OCI-LY7 (cell line): ENCODE measurements around the gene EIPR1. TPM values are rescaled to one million over a fixed set of nuclear protein-coding genes. Genes with fewer than 3 reads are reported as not detected.

Experiments used
- BruUV-seq: library from RNA; stranded (reverse); fragments of 400-500 nt; replicated peaks from 2 replicates; lab custom pipeline; 2021; lab: Mats Ljungman, UMichigan
- CTCF ChIA-PET: fragments of 300-600 bp; sonication (Branson Sonifier 250); formaldehyde crosslinking; loops from one replicate; lab custom pipeline; 2022; ENCODE audit warnings: antibody characterized with exemption; ENCODE audit not compliant: unreplicated experiment; lab: Charles Lee
- POLR2A ChIA-PET: fragments of 300-600 bp; sonication (Branson Sonifier 250); formaldehyde crosslinking; loops from one replicate; lab custom pipeline; 2022; ENCODE audit warnings: antibody characterized with exemption; lab: Charles Lee
- DNase-seq: peaks from one replicate; pipeline ENCODE4 v3.0.0-alpha.2; 2015; ENCODE audit warnings: low spot score
- H2AFZ ChIP-seq: fragments of 200-600 bp; sonication (generic), shearing (Covaris generic); 2 replicates; pipeline ENCODE4 v1.6.1; 2014; ENCODE audit warnings: mild to moderate bottlenecking, antibody characterized with exemption, low read length, moderate library complexity
- H3K27ac ChIP-seq: fragments of 200-600 bp; sonication (generic); 2 replicates; pipeline ENCODE4 v1.5.1; 2014; ENCODE audit warnings: mixed run types, low read depth, mild to moderate bottlenecking, moderate library complexity, low read length, inconsistent platforms; ENCODE audit not compliant: poor library complexity, severe bottlenecking
- H3K36me3 ChIP-seq: fragments of 200-600 bp; sonication (generic); 2 replicates; pipeline ENCODE4 v1.6.1; 2014; ENCODE audit warnings: mild to moderate bottlenecking, antibody characterized with exemption, low read length, moderate library complexity, mixed read lengths; ENCODE audit not compliant: insufficient read depth
- H3K4me1 ChIP-seq: fragments of 200-600 bp; sonication (generic); 2 replicates; pipeline ENCODE4 v1.5.1; 2014; ENCODE audit warnings: mild to moderate bottlenecking, low read length; ENCODE audit not compliant: insufficient read depth, poor library complexity, severe bottlenecking
- H3K4me2 ChIP-seq: fragments of 200-600 bp; sonication (generic); 2 replicates; pipeline ENCODE4 v1.6.1; 2014; ENCODE audit warnings: mild to moderate bottlenecking, low read length
- H3K4me3 ChIP-seq: fragments of 200-600 bp; sonication (generic); 2 replicates; pipeline ENCODE4 v1.5.1; 2014; ENCODE audit warnings: mild to moderate bottlenecking, low read depth, low read length; ENCODE audit not compliant: poor library complexity, severe bottlenecking
- H3K79me2 ChIP-seq: fragments of 200-600 bp; sonication (generic); 2 replicates; pipeline ENCODE4 v1.6.1; 2016; ENCODE audit warnings: low read depth, mild to moderate bottlenecking, low read length, moderate library complexity, mixed read lengths; ENCODE audit not compliant: insufficient read depth
- H3K9me2 ChIP-seq: fragments of 200-600 bp; sonication (generic); 2 replicates; pipeline ENCODE4 v1.6.1; 2016; ENCODE audit warnings: mild to moderate bottlenecking, low read length, mixed read lengths; ENCODE audit not compliant: insufficient read depth
- H3K9me3 ChIP-seq: fragments of 200-600 bp; sonication (generic); 2 replicates; pipeline ENCODE4 v1.6.1; 2014; ENCODE audit warnings: mild to moderate bottlenecking, mixed run types, low read length, mixed read lengths
- H4K20me1 ChIP-seq: fragments of 200-600 bp; sonication (generic); 2 replicates; pipeline ENCODE4 v1.6.1; 2014; ENCODE audit warnings: mild to moderate bottlenecking, antibody characterized with exemption, low read length, moderate library complexity, mixed read lengths; ENCODE audit not compliant: insufficient read depth
- CTCF ChIP-seq: fragments of 200-600 bp; sonication (generic); conservative IDR thresholded peaks from 2 replicates; pipeline ENCODE4 v1.5.1; 2014; ENCODE audit warnings: mild to moderate bottlenecking, antibody characterized with exemption, low read length, moderate library complexity, mixed read lengths
- EZH2phosphoT487 ChIP-seq: fragments of 200-600 bp; sonication (generic); IDR thresholded peaks from 2 replicates; pipeline ENCODE4 v1.6.1; 2018; ENCODE audit warnings: low read depth, borderline replicate concordance, mild to moderate bottlenecking, mixed run types, antibody characterized with exemption, low read length, moderate library complexity, mixed read lengths
- intact Hi-C: fragments of 100-400 bp; cut with micrococcal nuclease; formaldehyde crosslinking; loops from one replicate; pipeline ENCODE4 v1.10.0; 2022; ENCODE audit not compliant: unreplicated experiment
- total RNA-seq, 2 experiments: library from RNA; depleted of rRNA in 1 of 2; stranded (reverse); fragments of >200 nt in 1 of 2; shearing (Covaris generic) in 1 of 2; gene quantifications; 2 replicates each; pipeline ENCODE4 v1.2.3, GENCODE V29; 2014 to 2022

Gene EIPR1
- total RNA-seq, 2 experiments from 2014 or later, result 60.5 to 61.7 TPM

- Histone ChIP-seq H3K4me3 (no peak overlapping the region), H3K4me2 (no peak overlapping the region), H3K9me2 (no peaks in the 10 kb centered on the region), H3K79me2 (no peaks in the 10 kb centered on the region), H3K4me1 (no peaks in the 10 kb centered on the region), H4K20me1 (no peaks in the 10 kb centered on the region), H2AFZ (no peak overlapping the region), H3K36me3 (peaks cover 17% of the 10 kb centered on the region), H3K9me3 (no peaks in the 10 kb centered on the region), H3K27ac (no peak overlapping the region)
- ChIA-PET POLR2A (no interaction called here), CTCF (interaction anchor here (0.6 kb wide), 1 partner anchor 1647 kb away, joined by 3 read pairs; no protein-coding TSS in a partner anchor)
- no TSS peak for BruUV-seq
- no peak for DNase-seq
- no peak for TF ChIP-seq CTCF
- no peak for TF ChIP-seq EZH2phosphoT487
- intact Hi-C loops, result no loop called here
Measured at GRCh38 chr2:3312576-3313345, 64.9 kb downstream of the EIPR1 start.

GRCh38 chr2:3311601-3312000 lies 66.0 kb downstream of the EIPR1 start:
- DNase-seq, result no peak
- Histone ChIP-seq H3K4me2 (no peak overlapping the region), H3K27ac (no peak overlapping the region), H3K9me2 (no peaks in the 10 kb centered on the region), H4K20me1 (no peaks in the 10 kb centered on the region), H2AFZ (no peak overlapping the region), H3K36me3 (0 out of 2 replicates have a peak, but pooled peaks cover 6% of the 10 kb centered on the region), H3K4me3 (no peak overlapping the region), H3K4me1 (no peaks in the 10 kb centered on the region), H3K79me2 (no peaks in the 10 kb centered on the region), H3K9me3 (no peaks in the 10 kb centered on the region)
- POLR2A ChIA-PET, result no interaction called here
- no TSS peak for BruUV-seq
- intact Hi-C loops, result no loop called here
- CTCF ChIA-PET, result no interaction called here
- TF ChIP-seq CTCF, result no peak
- no peak for TF ChIP-seq EZH2phosphoT487
